H1 (cell line): ENCODE data around the gene CRTC2. TPM values are rescaled to one million over a fixed set of nuclear protein-coding genes. Genes with fewer than 3 reads are reported as not detected.

Source experiments
- CTCF ChIA-PET: fragments of 300-600 bp; sonication (Branson Sonifier 250); formaldehyde crosslinking; loops from one replicate; lab custom pipeline; 2021; ENCODE audit not compliant: partially characterized antibody; lab: Charles Lee
- POLR2A ChIA-PET: fragments of 300-600 bp; sonication (Branson Sonifier 250); formaldehyde crosslinking; loops from one replicate; lab custom pipeline; 2021; ENCODE audit warnings: inconsistent platforms; ENCODE audit not compliant: partially characterized antibody; lab: Charles Lee
- DNase-seq, 2 experiments: peaks; one replicate each; pipeline versions ENCODE4 v3.0.0 to v3.0.0-alpha.2; 2010 to 2022; ENCODE audit warnings: low spot score in 2 of 2, low read depth in 1 of 2, mixed read lengths in 1 of 2
- FAIRE-seq: peaks from 2 replicates; lab custom pipeline; 2011; peaks lifted over from hg19 to GRCh38; lab: Jason Lieb, UNC
- H2AFZ ChIP-seq: 2 replicates; pipeline ENCODE4 v1.8.1; 2012; ENCODE audit warnings: low read length, inconsistent platforms
- H2AK5ac ChIP-seq: 2 replicates; pipeline ENCODE4 v1.6.1; 2013; ENCODE audit warnings: low read depth, low read length
- H2BK120ac ChIP-seq: replicated peaks from 2 replicates; pipeline ENCODE3; 2013; ENCODE audit warnings: low read depth, low read length, inconsistent platforms
- H2BK12ac ChIP-seq: 2 replicates; pipeline ENCODE4 v1.6.1; 2013; ENCODE audit warnings: low read depth, low read length
- H2BK15ac ChIP-seq: 2 replicates; pipeline ENCODE4 v1.6.1; 2013; ENCODE audit warnings: low read length
- H2BK20ac ChIP-seq: 2 replicates; pipeline ENCODE4 v1.6.1; 2013; ENCODE audit warnings: low read length
- H2BK5ac ChIP-seq: 2 replicates; pipeline ENCODE4 v1.6.1; 2013; ENCODE audit warnings: low read depth, low read length
- H3K14ac ChIP-seq: 2 replicates; pipeline ENCODE4 v1.6.1; 2013; ENCODE audit warnings: inconsistent platforms; ENCODE audit not compliant: insufficient read length
- H3K18ac ChIP-seq: 2 replicates; pipeline ENCODE4 v1.6.1; 2013; ENCODE audit warnings: low read length; ENCODE audit errors: extremely low read depth
- H3K23ac ChIP-seq: 2 replicates; pipeline ENCODE4 v1.6.1; 2013; ENCODE audit warnings: inconsistent platforms; ENCODE audit not compliant: insufficient read length
- H3K23me2 ChIP-seq: 2 replicates; pipeline ENCODE4 v1.6.1; 2013; ENCODE audit warnings: low read depth, low read length
- H3K27ac ChIP-seq: 2 replicates; pipeline ENCODE4 v1.6.1; 2011; ENCODE audit warnings: low read depth, low read length, inconsistent platforms
- H3K27me3 ChIP-seq, 4 experiments: replicated peaks in 1 of 4; 1 replicate in 1 of 4; 2 replicates in 3 of 4; pipeline versions ENCODE4 v1.6.1 to v1.8.1; 2011 to 2013; ENCODE audit warnings: low read length in 3 of 4, mild to moderate bottlenecking in 3 of 4, inconsistent platforms in 2 of 4, mixed read lengths in 2 of 4, moderate library complexity in 1 of 4; ENCODE audit not compliant: control insufficient read depth in 3 of 4, insufficient read depth in 3 of 4; ENCODE audit errors: extremely low read depth in 1 of 4
- H3K36me3 ChIP-seq, 4 experiments: 2 replicates each; pipeline versions ENCODE4 v1.6.1 to v1.8.1; 2011 to 2013; ENCODE audit warnings: mild to moderate bottlenecking in 4 of 4, low read length in 3 of 4, moderate library complexity in 2 of 4, control low read depth in 1 of 4, inconsistent platforms in 1 of 4; ENCODE audit not compliant: insufficient read depth in 4 of 4, control insufficient read depth in 2 of 4
- H3K4ac ChIP-seq: replicated peaks from 2 replicates; pipeline ENCODE3; 2013; ENCODE audit warnings: low read length, low read depth, mixed read lengths, inconsistent platforms; ENCODE audit not compliant: insufficient read length
- H3K4me1 ChIP-seq, 4 experiments: replicated peaks in 1 of 4; 1 replicate in 1 of 4; 2 replicates in 3 of 4; pipeline versions ENCODE4 v1.6.1 to v1.8.1; 2011 to 2013; ENCODE audit warnings: low read length in 3 of 4, inconsistent platforms in 2 of 4, mixed read lengths in 1 of 4; ENCODE audit not compliant: insufficient read depth in 4 of 4, control insufficient read depth in 3 of 4
- H3K4me2 ChIP-seq, 2 experiments: 2 replicates each; pipeline versions ENCODE4 v1.6.1 to v1.8.1; 2011 to 2013; ENCODE audit warnings: low read depth in 2 of 2, low read length in 2 of 2, control low read depth in 1 of 2, inconsistent platforms in 1 of 2, mild to moderate bottlenecking in 1 of 2; ENCODE audit not compliant: insufficient read depth in 1 of 2
- H3K4me3 ChIP-seq, 4 experiments: fragments of 200-600, 300-600 bp in 1 of 4; sonication (generic), shearing (Covaris generic), sonication (Bioruptor Twin) in 1 of 4; 2 replicates each; pipeline versions ENCODE4 v1.5.1 to v1.8.1; 2011 to 2016; ENCODE audit warnings: low read length in 4 of 4, low read depth in 3 of 4, control low read depth in 2 of 4, inconsistent platforms in 2 of 4, mild to moderate bottlenecking in 2 of 4, mixed read lengths in 1 of 4, moderate library complexity in 1 of 4; ENCODE audit not compliant: insufficient read depth in 2 of 4; ENCODE audit errors: extremely low read depth in 1 of 4
- H3K56ac ChIP-seq: replicated peaks from 2 replicates; pipeline ENCODE3; 2013; ENCODE audit warnings: low read depth, mild to moderate bottlenecking, mixed read lengths, low read length, inconsistent platforms; ENCODE audit not compliant: insufficient read length
- H3K79me1 ChIP-seq: 2 replicates; pipeline ENCODE4 v1.6.1; 2013; ENCODE audit warnings: low read depth, low read length, control low read depth
- H3K79me2 ChIP-seq, 2 experiments: 2 replicates each; pipeline versions ENCODE4 v1.6.1 to v1.8.1; 2012 to 2013; ENCODE audit warnings: low read length in 2 of 2, mild to moderate bottlenecking in 2 of 2, inconsistent platforms in 1 of 2; ENCODE audit not compliant: insufficient read depth in 2 of 2, control insufficient read depth in 1 of 2
- H3K9ac ChIP-seq, 4 experiments: replicated peaks in 1 of 4; 1 replicate in 1 of 4; 2 replicates in 3 of 4; pipeline versions ENCODE4 v1.6.1 to v1.8.1; 2011 to 2013; ENCODE audit warnings: low read depth in 3 of 4, low read length in 3 of 4, control low read depth in 2 of 4, mild to moderate bottlenecking in 2 of 4, moderate library complexity in 2 of 4, inconsistent platforms in 1 of 4; ENCODE audit errors: extremely low read depth in 1 of 4
- H3K9me3 ChIP-seq, 2 experiments: 2 replicates each; pipeline versions ENCODE4 v1.6.1 to v1.8.1; 2012 to 2013; ENCODE audit warnings: mild to moderate bottlenecking in 2 of 2, moderate library complexity in 2 of 2, control low read depth in 1 of 2, inconsistent platforms in 1 of 2, low read depth in 1 of 2, low read length in 1 of 2, mixed read lengths in 1 of 2; ENCODE audit not compliant: insufficient read depth in 2 of 2
- H4K20me1 ChIP-seq, 2 experiments: replicated peaks in 1 of 2; 2 replicates each; pipeline versions ENCODE3 to v1.8.1; 2011 to 2013; ENCODE audit warnings: inconsistent platforms in 2 of 2, low read length in 2 of 2, mild to moderate bottlenecking in 1 of 2; ENCODE audit not compliant: insufficient read depth in 2 of 2, control insufficient read depth in 1 of 2
- H4K5ac ChIP-seq: 2 replicates; pipeline ENCODE4 v1.6.1; 2013; ENCODE audit warnings: low read length, low read depth, mixed read lengths, inconsistent platforms; ENCODE audit not compliant: insufficient read length
- H4K8ac ChIP-seq: 2 replicates; pipeline ENCODE4 v1.8.0; 2013; ENCODE audit warnings: mild to moderate bottlenecking, moderate library complexity, low read length, inconsistent platforms; ENCODE audit not compliant: insufficient read depth; ENCODE audit errors: extremely low read depth
- H4K91ac ChIP-seq: replicated peaks from 2 replicates; pipeline ENCODE3; 2013; ENCODE audit warnings: low read length, mixed read lengths, inconsistent platforms; ENCODE audit not compliant: insufficient read length
- CBX5 ChIP-seq: fragments of 300-800, 300-1000 bp; sonication (generic); IDR thresholded peaks from 2 replicates; pipeline ENCODE4 v1.7.1; 2016; ENCODE audit warnings: antibody characterized with exemption, low read length, low read depth
- NRF1 ChIP-seq: IDR thresholded peaks from 2 replicates; pipeline ENCODE4 v1.6.1; 2011; ENCODE audit warnings: mild to moderate bottlenecking, low read depth, low read length, improper control_type of control experiment
- SP2 ChIP-seq: IDR thresholded peaks from 2 replicates; pipeline ENCODE4 v1.6.1; 2012; ENCODE audit warnings: mild to moderate bottlenecking, low read length, inconsistent platforms
- WGBS, 2 experiments: shearing (Covaris generic) in 1 of 2; methylation state at CpG; one replicate each; pipeline versions ENCODE4 v1.1.6 to v1.1.7; 2013 to 2015; ENCODE audit warnings: low lambda C conversion rate in 2 of 2, mixed read lengths in 2 of 2, inconsistent platforms in 1 of 2, low coverage in 1 of 2, missing lambda C conversion rate in 1 of 2; ENCODE audit not compliant: insufficient replicate concordance in 2 of 2, insufficient coverage in 1 of 2, insufficient read length in 1 of 2; ENCODE audit errors: extremely low coverage in 1 of 2, missing lambda C conversion rate in 1 of 2; 5-methylcytosine and 5-hydroxymethylcytosine counted together
- polyA plus RNA-seq, 7 experiments: library from polyadenylated mRNA; depleted of rRNA in 3 of 7; stranded (reverse) in 5 of 7; unstranded in 2 of 7; fragments of >200 nt in 5 of 7; fragments of 200-250 nt in 2 of 7; gene quantifications; 1 replicate in 5 of 7; 2 replicates in 1 of 7; 4 replicates in 1 of 7; pipeline versions ENCODE4 v1.2.1 to v1.2.3, GENCODE V29; 2011 to 2013; ENCODE audit warnings: missing spikeins in 2 of 7, mixed read lengths in 2 of 7
- total RNA-seq: library from RNA; stranded (reverse); fragmentation: NEBNext Ultra II Directional; extraction: Animal tissue kit (Norgen Biotek cat#: 25700); gene quantifications from 2 replicates; pipeline ENCODE4 v1.2.1, GENCODE V29; 2021

CRTC2 gene
- total and polyA plus RNA-seq, 2 of the 8 experiments (the other 6 are each of a cell fraction or from before 2014, with no cell fraction given): 28.6 to 34.3 TPM

DNA sequence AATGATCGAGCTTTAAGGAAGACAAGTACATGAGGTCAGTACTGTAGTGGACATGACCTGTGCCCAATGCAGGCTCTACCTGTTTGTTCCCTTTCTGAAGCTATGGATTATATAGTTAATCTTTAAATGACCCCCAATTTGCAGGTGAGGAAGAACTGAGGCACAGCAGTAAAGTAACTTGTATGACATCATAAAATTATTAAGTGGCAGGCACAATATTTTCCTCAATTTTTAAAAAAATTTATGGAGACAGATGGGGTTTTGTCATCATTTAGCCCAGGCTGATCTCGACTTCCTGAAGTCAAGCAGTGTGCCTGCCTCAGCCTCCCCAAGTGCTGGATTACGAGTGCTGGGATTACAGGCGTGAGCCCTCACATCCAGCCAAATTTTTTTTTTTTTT is 32.0 kb downstream of the CRTC2 start:
- FAIRE-seq: no peak
- peaks cover 0 to 2% (median 0%) of the 10 kb centered on the region in 4 experiments; a peak in 1 of 7 replicates for H3K4me1 ChIP-seq
- no peak overlapping the region for H2BK12ac ChIP-seq

More for the DNA sequence above, 32.0 kb downstream of the CRTC2 start:
- H4K20me1 ChIP-seq: peaks cover 0 to 7% of the 10 kb centered on the region in 2 experiments
- ChIA-PET POLR2A (interaction anchor here (0.6 to 7.9 kb wide), 6 partner anchors 8 to 131 kb away, joined by 3 to 73 read pairs (median 4); partner anchors contain the start of genes CREB3L4, DENND4B and RAB13), CTCF (interaction anchor here (0.6 to 1.1 kb wide), 3 partner anchors 95 to 393 kb away, joined by 4 read pairs; no protein-coding TSS in a partner anchor)
- no peak overlapping the region for H2BK15ac ChIP-seq
- H3K14ac ChIP-seq: no peak overlapping the region
- no peaks in the 10 kb centered on the region for H3K9me3 ChIP-seq
- no peak overlapping the region for H4K8ac ChIP-seq
- H3K79me2 ChIP-seq: peaks cover 6% of the 10 kb centered on the region in 2 experiments
- H3K18ac ChIP-seq: no peak overlapping the region
- no peak overlapping the region for H2AFZ ChIP-seq
- no peak overlapping the region for H2BK20ac ChIP-seq
- H2AK5ac ChIP-seq: no peak overlapping the region
- TF ChIP-seq NRF1 (no peak), CBX5 (no peak), SP2 (no peak)
- 91% methylated on average over 4 of the region's 4 CpGs; no CpG with 5 or more reads in 1 of the 2 experiments for WGBS, 2 experiments
- DNase-seq: no peak
- no peak overlapping the region for H3K56ac ChIP-seq
- no peak overlapping the region for H3K27ac ChIP-seq
- H3K27me3 ChIP-seq: no peaks in the 10 kb centered on the region
- H4K5ac ChIP-seq: no peak overlapping the region
- H3K4me3 ChIP-seq: no peak overlapping the region
- no peaks in the 10 kb centered on the region for H3K79me1 ChIP-seq
- no peak overlapping the region for H2BK5ac ChIP-seq
- H3K9ac ChIP-seq: no peak overlapping the region
- H3K23me2 ChIP-seq: peaks cover 13% of the 10 kb centered on the region
- no peak overlapping the region for H3K4me2 ChIP-seq
- H3K36me3 ChIP-seq: peaks cover 0 to 8% (median 3%) of the 10 kb centered on the region in 4 experiments; a peak in 7 of 8 replicates
- H4K91ac ChIP-seq: no peak overlapping the region
- no peak overlapping the region for H3K23ac ChIP-seq
- no peak overlapping the region for H3K4ac ChIP-seq
- no peak overlapping the region for H2BK120ac ChIP-seq
